Occipital lobe (tissue), 3 donors: ENCODE results near the gene NMNAT3. TPM values are rescaled to one million over a fixed set of nuclear protein-coding genes. Genes with fewer than 3 reads are reported as not detected.

Source experiments
- DNase-seq: peaks from one replicate; lab custom pipeline; 2025; lab: John Stamatoyannopoulos, UW
- small RNA-seq: library from RNA; depleted of rRNA; stranded (forward); fragments of <200 nt; gene quantifications from one replicate; pipeline ENCODE3, GENCODE V24; 2014
- total RNA-seq: library from RNA; depleted of rRNA; stranded (reverse); fragments of >200 nt; gene quantifications from one replicate; pipeline ENCODE4 v1.2.3, GENCODE V29; 2014

NMNAT3 gene
- total RNA-seq, 1 donor from 2014 or later = 2.3 TPM

DNA sequence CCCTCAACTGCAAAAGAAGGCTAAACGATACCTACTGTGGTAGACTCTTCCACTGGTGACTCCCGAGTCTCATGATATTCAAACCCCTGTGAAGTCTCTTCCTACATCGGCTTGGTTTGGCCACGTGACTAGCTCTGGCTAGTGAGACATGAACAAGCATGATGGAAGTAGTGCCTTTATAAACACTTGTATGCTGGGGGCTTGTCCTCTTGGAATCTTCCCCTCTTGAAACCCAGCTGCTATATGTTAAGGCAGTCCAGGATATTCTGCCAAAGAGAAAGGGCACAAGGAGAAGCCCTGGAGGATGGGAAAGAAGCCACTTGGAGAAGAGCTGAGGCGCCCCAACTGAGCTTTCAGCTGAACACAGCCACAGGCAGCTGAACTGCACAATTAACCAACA, 154.6 kb downstream of the NMNAT3 start:
- DNase-seq = no peak

GRCh38 chr3:139522421-139522820, 155.4 kb downstream of the NMNAT3 start:
- no peak for DNase-seq

GRCh38 chr3:139521816-139522215, 156.0 kb downstream of the NMNAT3 start:
- DNase-seq = no peak

DNA sequence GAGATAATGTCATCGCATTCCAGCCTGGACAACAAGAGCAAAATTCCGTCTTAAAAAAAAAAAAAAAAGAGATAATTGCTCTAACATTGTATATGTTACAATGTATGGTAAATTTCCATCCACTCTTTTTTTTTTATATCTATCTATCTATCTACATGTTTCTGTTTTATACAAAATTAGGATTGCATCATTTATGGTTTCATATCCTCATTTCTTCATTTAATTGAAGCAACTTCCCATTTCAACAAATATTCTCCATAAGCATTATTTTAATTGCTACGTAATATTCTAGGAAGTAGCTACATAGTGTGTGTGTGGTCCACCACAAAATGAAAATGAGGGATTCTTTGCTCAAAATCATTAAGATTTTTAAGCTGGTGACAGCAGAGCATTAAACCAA, 156.6 kb downstream of the NMNAT3 start:
- DNase-seq = no peak

DNA sequence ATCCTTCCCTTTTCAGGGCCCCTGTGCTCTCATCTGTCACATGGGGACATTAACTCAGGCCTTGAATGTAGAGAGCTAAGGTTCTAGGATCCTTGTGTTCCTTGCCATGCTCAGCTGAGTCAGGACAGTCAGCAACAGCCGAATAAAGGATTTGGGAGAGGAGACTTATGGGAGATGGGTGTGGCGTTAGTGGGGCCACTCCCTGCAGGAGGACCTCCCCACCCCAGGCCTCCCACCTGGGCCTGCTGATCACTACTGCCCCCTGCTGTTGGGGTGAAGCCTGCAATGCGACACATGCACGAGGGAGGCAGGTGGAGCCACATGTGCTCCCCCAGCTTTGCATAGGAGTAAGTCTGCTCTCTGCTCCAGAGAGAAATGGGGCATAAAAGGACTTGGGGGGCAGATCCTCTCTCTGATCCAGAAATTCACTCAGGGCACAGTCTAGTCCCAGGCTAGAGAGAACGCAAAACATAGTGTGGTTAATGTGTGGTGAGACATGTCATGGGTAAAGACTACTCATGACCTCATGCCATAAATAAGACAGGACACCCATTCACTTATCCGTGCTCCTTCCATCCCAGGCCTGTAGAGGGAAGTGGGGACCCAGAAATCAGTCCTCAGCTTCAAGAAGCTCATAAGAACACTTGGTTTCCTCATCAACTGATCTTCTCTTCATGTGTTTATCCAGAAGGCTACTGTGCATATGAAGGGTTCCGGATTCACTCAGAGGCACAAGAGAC, 157.6 kb downstream of the NMNAT3 start:
- no peak for DNase-seq

DNA sequence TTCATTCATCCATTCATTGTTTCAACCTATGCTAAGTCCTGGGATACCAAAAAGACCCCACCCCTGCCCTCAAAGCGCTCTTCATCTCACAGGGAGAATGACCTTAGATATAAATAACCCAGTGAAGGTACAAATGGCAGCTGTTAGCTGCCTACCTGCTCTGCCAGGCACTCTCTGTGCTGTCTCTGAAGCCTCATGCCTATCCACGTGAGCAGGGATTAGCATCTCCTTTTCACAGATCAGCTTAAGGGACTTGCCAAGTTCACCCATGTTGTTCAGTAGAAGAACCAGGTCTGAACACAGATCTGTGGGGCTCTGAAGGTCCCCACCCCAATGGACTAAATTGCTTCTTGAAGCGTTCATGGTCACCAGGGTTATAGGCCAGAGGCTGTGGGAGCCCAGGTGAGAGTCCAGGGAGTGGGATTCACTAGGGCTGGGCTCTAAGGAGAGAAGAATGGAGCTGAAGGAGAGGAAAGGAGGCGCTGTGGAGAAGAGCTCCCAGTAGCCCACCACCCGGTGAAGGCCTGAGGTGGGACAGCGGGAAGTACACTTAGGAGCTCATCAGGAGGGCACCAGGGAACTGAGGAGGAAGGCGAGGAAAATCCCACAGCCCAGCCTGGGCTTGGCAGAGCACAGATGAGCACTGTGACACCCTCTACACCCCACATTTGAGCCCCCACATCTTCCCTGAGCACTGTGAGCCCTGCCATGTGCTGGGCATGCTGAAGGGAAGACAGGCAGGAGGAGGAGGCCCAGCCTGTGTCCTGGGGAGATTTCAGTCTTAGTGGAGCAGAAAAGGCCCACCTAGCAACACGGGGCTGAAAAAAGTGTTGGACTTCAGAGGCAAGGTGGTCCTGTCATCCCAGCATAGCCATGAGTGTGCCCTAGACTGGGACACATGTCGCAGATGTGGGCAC, 158.6 kb downstream of the NMNAT3 start:
- no peak for DNase-seq

- DNase-seq = no peak
Observed at GRCh38 chr3:139518306-139518705, 159.5 kb downstream of the NMNAT3 start.

DNA sequence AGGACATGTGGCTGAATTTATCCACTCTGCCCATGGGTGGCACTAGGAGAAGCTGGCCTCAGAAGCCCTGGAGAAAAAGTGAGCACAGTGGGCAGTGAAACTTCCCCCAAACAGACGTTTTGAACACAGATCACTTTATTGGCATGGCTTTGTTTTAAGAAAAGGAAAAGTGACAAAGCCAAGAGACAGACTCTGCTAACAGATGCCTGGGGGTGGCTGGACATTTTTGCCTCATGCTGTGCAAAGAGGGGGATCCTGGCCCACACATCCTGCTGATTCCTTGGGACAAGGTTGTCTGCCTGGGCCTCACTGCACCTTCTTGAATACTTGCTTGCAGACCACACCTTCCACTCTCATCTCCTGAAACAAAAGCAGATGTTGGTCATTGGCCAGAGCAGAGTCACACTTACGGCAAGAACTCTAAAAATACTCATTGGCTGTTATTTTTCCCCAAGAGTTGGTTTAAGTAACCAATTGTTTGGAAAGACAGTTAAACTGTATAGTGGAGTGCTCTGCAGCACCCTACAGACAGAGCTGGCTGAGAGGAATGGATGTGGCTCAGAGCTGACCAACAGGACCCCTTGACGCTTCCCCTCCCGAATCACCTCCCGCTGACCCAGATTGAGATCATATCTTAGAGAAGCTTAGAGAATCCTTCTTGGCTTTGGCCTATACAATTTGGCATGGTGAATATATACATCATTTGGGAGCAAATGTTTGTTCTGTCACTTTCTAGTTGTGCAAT, 160.3 kb downstream of the NMNAT3 start:
- no peak for DNase-seq

DNA sequence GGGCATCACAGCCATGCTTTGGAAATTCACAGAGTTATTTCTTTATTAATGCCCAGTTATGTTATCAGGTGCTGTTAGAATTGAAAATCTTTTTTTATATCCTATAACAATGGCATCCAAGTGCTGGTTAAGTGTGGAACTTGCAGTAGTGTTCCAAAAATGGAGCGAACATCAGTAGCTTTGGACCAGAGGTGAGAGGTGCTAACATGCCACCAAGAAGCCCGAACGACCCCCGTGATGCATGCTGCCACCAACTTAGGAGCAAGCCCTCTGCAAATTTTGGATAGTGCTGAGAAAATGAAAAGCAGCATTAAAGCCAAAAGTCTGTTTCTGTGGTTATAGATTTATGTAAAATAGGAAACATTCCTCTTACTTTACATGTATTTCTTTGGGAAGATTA, 163.0 kb downstream of the NMNAT3 start:
- DNase-seq = no peak

Small RNAs within 50 kb of the gene (small RNA-seq; reads per million reads assigned to genes)
- not detected for gene RN7SL724P

Other genes with a start within 250 kb of the NMNAT3 start
- gene RBP2, start 201.5 kb downstream of the NMNAT3 start, total RNA-seq = not detected
- gene RBP1, start 138.2 kb downstream of the NMNAT3 start, total RNA-seq = 12.0 TPM